GM21786 (cell line): Measurements from ENCODE around the gene CDKN2AIP.
A peak's percentile ranks its signal among the peaks of the same experiment; 100 is the strongest.

Experiments used
- ATAC-seq: cut with Tn5 transposase; IDR thresholded peaks from one replicate; pipeline ENCODE4 v1.9.1; 2021; ENCODE audit not compliant: unreplicated experiment

CDKN2AIP gene

DNA sequence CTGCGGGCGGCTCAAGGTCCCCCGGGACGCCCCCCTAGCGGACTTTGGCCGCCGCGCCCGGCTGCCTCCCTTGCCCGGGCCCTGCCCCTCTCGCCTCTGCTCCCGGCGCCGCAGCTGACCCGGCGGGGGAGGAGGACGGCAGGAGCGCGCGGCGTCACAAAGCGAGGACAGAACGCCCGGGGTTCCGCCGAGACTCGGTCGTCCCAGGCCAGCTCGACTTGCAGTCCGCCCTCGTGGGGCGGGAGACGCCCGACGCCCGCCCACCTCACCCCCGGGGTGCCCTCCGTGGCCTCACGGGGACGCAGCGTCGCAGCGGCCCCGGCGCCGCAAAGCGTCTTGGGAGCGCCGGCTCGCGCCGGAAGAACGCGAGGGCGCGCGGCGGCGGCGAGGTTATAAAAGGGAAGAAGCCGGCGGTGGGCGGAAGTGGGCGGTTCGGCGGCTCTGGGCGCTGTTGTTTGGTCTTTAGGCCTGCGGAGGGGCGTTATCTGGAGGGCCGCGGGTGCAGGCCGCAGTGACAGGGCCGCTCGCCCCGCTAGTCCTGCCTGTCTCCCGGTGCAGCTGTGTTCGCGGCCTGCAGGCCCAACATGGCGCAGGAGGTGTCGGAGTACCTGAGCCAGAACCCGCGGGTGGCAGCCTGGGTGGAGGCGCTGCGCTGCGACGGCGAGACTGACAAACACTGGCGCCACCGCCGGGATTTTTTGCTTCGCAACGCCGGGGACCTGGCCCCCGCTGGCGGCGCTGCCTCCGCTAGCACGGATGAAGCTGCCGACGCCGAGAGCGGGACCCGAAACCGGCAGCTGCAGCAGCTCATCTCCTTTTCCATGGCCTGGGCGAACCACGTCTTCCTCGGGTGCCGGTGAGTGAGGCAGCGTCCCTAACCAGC, at the start of gene CDKN2AIP:
CDKN2AIP (plus strand) TSS at position 423 of the 883 bp plus-strand sequence; CDS start at position 585, 162 bp downstream.
- ATAC-seq: peak; percentile 83

DNA sequence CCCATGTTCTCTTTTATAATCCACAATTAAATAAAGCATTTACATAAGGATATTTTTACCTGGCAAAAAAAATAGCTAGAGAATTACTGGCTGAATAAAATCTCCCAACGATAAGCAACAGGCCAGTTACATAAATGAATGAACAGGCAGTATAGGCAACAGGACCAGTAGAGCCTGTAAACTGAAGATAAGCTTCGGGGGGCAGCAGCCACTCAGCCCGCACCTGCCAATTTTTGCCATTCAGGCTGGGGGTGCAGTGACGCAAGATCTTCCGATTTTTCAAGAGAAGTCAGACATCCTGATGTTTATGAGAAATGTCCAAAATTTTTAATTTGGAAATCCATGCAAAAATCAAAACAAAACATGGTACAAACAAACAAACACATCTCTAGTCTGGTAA, 49.0 kb upstream of the CDKN2AIP start:
- no peak for ATAC-seq

DNA sequence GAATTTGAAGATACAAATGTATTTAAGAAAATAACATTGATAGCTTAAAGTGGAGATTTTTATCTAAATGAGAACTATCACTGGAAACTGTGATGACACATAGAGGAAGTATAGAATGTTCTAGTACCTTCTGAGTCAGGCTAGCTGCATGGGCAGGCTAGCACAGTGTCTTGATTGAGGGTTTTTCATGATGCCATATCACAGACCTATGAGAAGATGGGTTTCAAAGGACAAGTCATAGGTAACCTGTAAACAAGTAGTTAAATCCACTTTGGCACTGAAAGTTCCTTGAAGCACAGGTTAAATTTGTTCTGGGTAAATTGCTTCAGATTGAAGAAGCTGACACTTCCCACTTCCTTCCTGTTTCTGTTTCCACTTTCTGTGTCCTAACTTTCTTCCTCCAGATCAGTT, 48.2 kb upstream of the CDKN2AIP start:
- no peak for ATAC-seq

DNA sequence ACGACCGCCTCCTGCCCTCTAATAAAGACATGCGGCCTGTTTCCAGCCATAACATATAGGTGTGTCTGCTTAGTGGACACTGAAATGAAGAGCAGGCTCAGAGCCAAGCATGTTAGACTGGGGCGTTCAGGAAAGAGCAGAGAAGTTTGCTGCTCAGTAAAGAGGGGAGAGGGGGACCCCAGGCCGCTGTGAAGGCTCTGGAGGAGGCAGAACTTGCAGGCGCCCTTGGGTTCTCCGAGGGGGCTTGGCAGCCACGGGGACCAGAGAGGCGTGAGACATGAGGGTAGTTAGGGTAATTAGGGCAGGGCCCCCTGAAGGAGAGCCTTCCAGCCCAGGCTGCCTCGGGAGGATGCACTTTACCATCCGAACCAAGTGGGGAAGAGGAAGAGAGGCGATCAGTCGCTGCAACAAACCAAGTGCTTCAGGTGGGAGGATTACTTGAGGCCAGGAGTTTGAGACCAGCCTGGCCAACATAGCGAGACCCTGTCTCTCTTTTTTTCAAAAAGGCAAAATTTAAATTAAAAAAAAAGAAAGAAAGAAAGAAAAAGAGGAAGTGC, 46.6 kb upstream of the CDKN2AIP start:
- no peak for ATAC-seq

DNA sequence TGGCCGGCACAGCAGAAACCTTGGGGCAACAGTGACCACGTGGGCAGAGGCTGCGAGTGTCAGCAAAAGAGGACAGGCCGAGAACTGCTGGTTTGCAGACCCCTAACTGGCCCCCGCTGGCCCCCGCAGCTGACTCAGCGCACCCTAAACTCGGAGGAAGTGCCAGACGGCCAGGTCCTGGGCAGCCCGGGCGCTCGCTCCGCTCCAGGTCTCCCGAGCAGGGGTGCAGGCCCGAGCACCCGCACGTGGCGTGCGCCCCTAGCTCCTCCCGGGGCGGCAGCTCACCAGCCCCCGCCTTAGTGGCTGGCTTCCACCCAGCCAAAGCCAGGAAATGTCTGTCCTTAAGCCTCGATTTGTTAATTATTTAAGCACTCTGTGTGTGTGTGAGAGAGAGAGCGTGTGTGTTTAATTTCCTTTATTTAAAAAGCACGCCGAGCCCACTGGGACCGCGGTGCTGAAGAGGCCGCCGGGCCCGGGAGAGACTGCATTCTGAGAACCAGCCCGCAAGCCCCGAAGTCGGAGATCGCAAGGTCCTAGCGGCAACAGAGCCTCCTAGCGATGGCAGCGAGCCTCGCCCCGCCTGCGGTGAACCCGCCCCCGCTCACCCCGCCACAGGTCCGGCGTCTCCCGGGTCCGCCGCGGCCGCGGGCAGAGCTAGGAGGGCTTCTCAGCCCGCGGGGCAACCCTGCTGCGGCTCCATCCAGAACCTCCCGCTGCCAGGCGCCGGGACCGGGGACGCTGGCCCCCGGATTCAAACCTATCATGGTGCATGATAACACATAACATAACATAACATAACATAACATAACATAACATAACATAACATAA, 45.9 kb upstream of the CDKN2AIP start:
- peak; percentile 95 for ATAC-seq

DNA sequence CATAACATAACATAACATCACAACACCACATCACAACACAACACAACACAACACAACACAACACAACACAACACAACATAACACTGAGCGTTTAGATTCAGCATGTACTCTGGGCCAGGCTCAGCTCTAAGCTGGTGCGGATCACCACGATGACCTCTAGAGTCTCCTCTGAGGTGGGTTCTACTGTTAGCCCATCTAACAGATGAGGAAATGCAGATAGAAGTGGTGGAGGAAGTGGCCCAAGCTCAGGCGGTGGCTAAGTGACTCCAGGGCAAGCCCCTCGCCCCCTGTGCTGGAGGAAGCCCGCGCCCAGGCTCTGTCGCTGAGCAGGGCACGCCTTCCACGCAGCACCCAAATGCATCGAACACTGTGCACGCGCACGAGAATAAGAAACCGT, 45.3 kb upstream of the CDKN2AIP start:
- ATAC-seq: no peak

DNA sequence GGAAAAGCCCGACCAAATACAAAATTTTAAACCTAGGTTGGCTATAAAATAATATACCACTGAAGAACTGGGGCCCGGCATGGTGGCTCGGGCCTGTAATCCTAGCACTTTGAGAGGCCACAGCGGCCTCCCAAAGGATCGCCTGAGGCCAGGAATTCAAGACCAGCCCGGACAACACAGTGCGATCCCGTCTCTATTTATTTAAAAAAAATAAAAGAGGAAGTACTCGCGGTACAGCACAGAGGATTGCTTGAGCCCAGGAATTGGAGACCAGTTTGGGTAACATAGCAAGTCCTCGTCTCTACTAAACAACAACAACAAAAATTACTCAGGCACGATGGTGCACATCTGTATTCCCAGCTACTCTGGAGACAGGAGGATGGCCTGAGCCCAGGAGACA, 44.8 kb upstream of the CDKN2AIP start:
- no peak for ATAC-seq

DNA sequence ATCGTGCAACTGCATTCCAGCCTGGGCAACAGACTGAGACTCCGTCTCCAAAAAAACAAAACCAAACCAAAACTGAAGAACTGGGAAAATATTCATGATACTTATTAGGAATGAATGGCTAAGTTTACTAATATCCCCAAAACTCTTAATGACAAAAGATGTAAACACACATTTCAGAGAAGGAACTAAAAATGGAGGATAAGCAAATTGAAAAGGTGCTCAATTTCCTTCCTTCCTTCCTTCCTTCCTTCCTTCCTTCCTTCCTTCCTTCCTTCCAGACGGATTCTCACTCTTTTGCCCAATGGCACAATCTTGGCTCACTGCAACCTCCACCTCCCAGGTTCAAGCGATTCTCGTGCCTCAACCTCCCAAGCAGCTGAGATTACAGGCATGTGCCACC, 44.4 kb upstream of the CDKN2AIP start:
- no peak for ATAC-seq

DNA sequence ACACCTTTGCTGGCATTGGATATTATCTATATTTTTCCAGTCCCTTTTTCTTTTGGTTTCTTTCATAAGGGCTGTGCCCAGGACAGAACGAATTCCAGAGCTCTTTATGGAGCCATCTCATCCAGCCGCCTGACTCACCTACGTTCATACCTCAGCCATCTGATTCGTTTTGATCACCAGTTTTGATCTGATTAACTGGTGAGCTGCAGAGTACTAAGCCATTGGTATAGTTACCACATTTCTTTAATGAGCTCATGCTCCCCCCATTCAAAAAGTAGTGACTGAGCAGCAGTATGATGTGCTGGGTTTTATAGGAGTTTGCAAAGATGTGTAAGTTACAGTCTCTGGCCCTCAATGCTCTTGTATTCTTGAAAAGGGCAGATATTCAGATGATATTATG, 43.0 kb upstream of the CDKN2AIP start:
- ATAC-seq: no peak

DNA sequence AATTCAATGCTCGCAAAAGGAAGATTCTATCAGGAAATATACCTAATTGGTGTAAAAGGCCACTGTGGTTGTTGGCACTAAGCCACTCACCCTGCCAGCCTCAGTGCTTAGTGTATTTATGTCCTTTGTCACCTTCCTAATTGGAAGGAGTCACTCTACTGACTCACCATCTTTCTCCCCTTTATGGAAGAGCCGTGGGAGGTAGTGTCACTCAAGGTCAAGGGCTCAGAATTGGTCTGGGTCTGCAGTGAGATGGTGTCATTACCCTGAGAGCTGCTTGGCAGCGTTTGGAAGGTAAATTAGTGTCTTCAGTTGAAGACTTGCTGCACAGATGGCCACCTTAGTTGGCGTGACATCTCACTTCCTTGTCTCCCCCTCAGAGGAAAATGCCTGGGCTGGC, 41.7 kb upstream of the CDKN2AIP start:
- ATAC-seq: no peak

- no peak for ATAC-seq
Observed at GRCh38 chr4:183403486-183403885, 41.0 kb upstream of the CDKN2AIP start.

GRCh38 chr4:183403961-183404360, 40.5 kb upstream of the CDKN2AIP start:
- ATAC-seq: no peak

GRCh38 chr4:183405303-183405702, 39.1 kb upstream of the CDKN2AIP start:
- no peak for ATAC-seq

GRCh38 chr4:183407128-183407585, 37.3 kb upstream of the CDKN2AIP start:
- peak; percentile 89 for ATAC-seq

GRCh38 chr4:183407635-183408464, 36.6 kb upstream of the CDKN2AIP start:
- no peak for ATAC-seq

DNA sequence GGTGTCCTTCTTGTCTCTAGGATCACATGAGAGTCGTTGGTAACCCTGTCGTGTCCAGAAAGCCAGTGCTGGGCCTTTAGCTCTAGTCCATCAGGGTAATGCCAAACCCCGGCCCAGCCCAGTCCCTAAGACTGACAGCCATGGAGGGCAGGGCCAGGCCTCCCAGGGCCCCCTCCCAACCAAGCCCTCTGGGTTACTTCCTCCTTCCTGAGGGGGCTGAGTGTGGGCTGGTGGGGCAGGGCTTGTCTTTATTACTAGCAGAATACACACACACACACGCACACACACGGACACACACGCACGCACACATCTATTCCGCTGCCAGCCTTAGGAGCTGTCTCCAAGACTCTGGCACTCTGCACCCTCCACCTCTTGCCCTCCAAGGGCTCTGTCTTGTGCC, 35.6 kb upstream of the CDKN2AIP start:
- ATAC-seq: no peak

GRCh38 chr4:183409483-183409882, 35.0 kb upstream of the CDKN2AIP start:
- no peak for ATAC-seq

- no peak for ATAC-seq
Observed at GRCh38 chr4:183409934-183410333, 34.5 kb upstream of the CDKN2AIP start.

- ATAC-seq: peak; percentile 74
Observed at GRCh38 chr4:183411291-183411861, 33.1 kb upstream of the CDKN2AIP start.

- no peak for ATAC-seq
Observed at GRCh38 chr4:183412821-183413220, 31.6 kb upstream of the CDKN2AIP start.
